AG10803 (cell line): ENCODE measurements around the gene KRT8.
A peak's percentile ranks its signal among the peaks of the same experiment; 100 is the strongest.
"Not testable (repeated sequence)": the region's sequence is repeated elsewhere in the genome, so short reads cannot be mapped to it uniquely, and the experiment has no call there.

Experiments used
- DNase-seq: peaks from one replicate; pipeline ENCODE4 v3.0.0; 2010; ENCODE audit warnings: low read depth
- H3K4me3 ChIP-seq: 2 replicates; pipeline ENCODE4 v1.5.1; 2011; ENCODE audit warnings: mild to moderate bottlenecking, low read length, control low read depth
- TF ChIP-seq, protein P1 (sequence below): conservative IDR thresholded peaks from 2 replicates; pipeline ENCODE4 v1.5.1; 2011; ENCODE audit warnings: mild to moderate bottlenecking, low read length, control low read depth, inconsistent platforms

Gene KRT8

DNA sequence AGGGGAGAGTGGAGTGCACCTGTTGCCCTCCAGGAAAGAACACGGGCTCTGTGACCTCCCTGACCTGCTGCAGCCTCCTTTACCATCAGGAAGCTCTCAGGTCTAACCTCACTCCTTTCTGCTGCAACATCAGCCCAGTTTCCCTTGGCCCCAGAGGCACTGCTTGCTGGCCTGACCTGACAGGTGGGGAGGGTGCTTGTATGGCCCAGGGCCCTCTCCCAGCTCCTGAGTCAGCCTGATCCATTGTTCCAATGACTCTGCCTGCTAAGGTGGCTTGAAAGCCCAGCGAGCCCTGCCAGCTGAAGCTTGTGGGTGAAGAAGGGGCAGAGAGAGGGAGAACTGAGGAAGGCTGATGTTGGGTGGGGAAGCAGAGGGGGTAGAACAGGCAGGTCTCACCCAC, 42.9 kb downstream of the KRT8 start:
- no peak for DNase-seq
- TF ChIP-seq, protein P1, sequence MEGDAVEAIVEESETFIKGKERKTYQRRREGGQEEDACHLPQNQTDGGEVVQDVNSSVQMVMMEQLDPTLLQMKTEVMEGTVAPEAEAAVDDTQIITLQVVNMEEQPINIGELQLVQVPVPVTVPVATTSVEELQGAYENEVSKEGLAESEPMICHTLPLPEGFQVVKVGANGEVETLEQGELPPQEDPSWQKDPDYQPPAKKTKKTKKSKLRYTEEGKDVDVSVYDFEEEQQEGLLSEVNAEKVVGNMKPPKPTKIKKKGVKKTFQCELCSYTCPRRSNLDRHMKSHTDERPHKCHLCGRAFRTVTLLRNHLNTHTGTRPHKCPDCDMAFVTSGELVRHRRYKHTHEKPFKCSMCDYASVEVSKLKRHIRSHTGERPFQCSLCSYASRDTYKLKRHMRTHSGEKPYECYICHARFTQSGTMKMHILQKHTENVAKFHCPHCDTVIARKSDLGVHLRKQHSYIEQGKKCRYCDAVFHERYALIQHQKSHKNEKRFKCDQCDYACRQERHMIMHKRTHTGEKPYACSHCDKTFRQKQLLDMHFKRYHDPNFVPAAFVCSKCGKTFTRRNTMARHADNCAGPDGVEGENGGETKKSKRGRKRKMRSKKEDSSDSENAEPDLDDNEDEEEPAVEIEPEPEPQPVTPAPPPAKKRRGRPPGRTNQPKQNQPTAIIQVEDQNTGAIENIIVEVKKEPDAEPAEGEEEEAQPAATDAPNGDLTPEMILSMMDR = no peak
- H3K4me3 ChIP-seq = no peak overlapping the region

- no peak overlapping the region for H3K4me3 ChIP-seq
- TF ChIP-seq, protein P1 = no peak
- no peak for DNase-seq
Observed at GRCh38 chr12:52861511-52861910, 43.4 kb downstream of the KRT8 start.

DNA sequence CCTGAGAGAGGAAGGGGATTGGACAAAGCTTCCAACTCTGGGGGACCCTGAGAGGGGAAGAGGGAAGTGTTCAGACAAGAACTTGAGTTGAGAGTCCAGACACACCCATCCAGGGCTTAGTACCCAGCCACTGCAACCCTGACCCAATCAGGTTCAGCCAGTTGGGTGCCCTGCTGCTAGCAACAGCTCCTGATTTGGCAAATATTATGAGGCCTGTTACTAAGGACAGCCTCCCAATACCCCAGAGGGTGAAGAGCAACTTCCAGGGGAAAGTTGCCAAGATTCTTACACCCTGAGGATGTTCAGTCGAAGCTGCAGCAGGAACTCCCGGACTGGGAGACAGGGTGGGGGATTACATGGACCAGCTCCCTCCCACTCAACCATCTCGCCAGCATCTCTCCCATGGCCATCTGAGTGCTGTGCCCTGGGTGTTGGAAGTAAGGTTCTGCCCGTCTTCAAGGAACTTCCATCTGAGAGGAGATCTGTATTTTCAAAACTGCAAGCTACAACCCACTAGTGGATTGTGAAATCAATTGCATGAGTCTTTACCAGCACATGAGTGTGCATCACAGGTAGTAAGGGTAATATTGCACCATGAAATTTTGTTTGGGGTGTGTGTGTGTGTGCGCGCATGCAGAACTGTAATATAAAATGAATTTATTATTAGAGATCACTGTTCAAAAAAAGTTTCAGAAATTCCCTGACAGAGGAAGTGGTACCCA, 44.6 kb downstream of the KRT8 start:
- peak; percentile 68 for DNase-seq
- TF ChIP-seq, protein P1 = no peak
- no peak overlapping the region for H3K4me3 ChIP-seq

DNA sequence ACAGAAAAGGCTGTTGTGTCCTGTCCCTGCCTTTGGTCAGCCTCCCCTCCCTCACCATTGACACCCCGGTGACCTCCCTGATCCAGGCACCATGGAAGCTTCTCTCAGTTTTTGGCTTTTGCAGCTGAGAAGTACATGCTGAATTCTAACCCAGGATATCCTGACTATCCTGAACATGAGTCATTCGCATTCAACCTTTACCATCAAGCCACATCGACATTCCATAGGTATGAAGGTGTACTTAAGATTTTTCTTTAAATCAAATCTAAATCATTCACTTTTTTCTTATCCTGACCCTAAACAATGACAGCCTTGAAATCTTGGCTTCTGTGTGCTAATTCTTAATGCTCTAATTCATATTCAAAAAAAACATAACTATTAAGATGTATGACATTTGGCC, 47.4 kb downstream of the KRT8 start:
- no peak for DNase-seq
- TF ChIP-seq, protein P1 = no peak
- H3K4me3 ChIP-seq = no peak overlapping the region

DNA sequence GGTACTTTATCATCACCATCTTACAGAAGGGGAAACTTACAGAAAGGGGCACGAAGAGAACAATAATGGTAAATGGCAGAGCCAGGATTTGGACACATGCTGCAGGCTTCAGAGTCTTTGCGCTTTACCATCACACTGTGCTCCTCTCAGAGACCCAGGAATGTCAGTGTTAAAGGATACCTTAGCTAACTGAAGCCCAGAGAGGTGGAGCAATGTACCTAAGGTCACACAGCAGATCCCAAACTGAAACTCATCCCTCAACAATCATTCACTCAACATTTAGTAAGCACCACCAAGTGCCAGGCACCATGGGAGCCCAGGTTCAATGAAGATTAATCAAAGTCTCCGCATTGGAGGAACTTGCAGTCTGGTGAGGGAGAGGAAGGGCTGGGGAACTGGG, 48.1 kb downstream of the KRT8 start:
- H3K4me3 ChIP-seq = no peak overlapping the region
- no peak for DNase-seq
- TF ChIP-seq, protein P1 = no peak

GRCh38 chr12:52856077-52856476, 48.8 kb downstream of the KRT8 start:
- H3K4me3 ChIP-seq, DNase-seq: not testable (repeated sequence)

- TF ChIP-seq, protein P1 = no peak
- no peak overlapping the region for H3K4me3 ChIP-seq
- no peak for DNase-seq
Observed at GRCh38 chr12:52851787-52852186, 53.1 kb downstream of the KRT8 start.

DNA sequence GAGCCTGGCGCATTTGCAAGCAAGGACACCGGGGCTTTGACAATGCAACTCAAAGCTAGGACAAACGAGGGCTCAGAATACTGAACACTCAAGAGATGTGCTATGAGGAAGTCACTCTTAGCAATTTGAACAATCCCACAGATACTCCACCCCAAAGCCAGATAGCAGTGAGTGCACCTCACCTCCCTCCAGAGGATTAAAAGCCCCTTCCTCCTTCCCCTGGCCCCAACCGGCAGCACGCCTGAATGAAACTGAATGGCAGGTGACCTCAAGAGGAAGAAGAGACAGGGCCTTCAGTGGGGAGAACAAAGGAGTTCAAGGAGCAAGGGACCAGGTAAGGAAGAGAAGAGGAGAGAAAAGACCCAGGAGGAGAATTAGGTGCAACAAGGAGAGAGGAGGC, 54.2 kb downstream of the KRT8 start:
- DNase-seq = no peak
- TF ChIP-seq, protein P1 = no peak
- no peak overlapping the region for H3K4me3 ChIP-seq
